GM18526 (cell line): ENCODE results near the gene CALM1.

ENCODE experiments used
- POLR2A ChIP-seq: IDR thresholded peaks from 3 replicates; pipeline ENCODE4 v1.6.1; 2011; ENCODE audit not compliant: insufficient read length; ENCODE audit errors: extremely low read depth

CALM1 gene

DNA sequence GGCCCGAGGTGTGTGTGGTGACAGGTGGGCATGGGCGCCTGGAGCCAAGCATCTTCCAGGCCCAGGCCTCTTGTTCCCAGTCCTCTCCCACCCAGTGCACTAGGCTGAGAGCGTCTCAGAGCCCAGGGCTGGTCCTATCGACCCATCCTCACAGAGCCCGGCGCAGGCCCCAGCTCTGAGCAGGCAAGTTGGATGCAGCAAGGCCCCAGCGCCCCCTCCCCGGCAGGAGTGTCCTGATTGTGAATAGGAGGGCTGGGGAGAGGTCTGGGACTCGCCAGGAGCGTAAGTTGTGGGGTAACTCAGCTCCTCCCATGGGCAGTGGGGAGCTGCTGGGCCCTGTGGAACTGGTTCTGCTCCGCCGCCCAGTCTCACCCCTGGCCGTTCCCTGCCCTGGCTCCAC is 26.3 kb downstream of the CALM1 start:
- no peak for TF ChIP-seq POLR2A

DNA sequence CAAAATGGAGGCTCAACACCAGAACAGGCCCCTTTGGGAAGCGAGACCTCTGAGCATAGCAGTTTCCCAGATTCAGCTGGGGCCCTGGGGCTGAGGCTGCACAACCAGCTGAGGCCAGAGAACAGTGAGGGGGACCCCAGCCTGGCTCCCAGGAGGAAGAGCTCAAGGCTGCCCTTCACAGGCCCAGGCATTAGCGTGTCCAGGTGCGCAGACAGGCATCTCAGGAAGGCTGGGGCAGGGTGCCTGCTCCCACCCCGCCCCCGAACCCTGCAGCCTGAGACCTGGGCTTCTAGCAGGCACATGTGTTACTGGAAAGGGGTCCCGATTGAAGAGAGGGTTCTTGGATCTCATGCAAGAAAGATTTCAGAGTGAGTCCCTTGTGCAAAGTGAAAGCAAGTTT is 27.2 kb downstream of the CALM1 start:
- TF ChIP-seq POLR2A: no peak

DNA sequence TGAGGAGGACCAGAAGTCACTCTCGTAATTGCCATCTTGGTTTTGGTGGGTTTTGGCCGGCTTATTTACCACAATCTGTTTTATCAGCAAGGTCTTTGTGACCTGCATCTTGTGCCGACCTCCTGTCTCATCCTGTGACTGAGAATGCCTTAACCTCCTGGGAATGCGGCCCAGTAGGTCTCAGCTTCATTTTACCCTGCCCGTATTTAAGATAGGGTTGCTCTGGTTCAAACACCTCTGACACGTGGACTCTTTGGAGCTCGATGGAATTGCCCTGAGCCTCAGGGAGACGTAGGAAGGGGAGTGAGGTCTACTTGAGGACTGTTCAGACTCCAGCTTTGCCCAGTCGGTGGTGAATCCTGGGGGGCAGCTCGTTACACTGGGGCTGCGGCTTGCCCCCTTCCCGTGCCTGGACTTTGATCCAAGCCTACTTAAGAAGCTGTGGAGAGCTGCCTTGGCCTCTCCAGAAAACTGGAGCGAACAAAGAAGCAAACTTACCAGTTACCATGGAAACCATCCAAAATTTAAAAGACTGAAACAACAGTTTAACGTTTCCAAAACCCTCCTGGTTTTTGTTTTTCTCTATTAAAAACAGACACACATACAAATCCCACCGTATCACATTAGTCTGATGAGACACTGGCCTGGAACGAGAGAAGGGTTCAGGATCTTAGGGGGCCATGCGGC is 28.0 kb downstream of the CALM1 start:
- no peak for TF ChIP-seq POLR2A

DNA sequence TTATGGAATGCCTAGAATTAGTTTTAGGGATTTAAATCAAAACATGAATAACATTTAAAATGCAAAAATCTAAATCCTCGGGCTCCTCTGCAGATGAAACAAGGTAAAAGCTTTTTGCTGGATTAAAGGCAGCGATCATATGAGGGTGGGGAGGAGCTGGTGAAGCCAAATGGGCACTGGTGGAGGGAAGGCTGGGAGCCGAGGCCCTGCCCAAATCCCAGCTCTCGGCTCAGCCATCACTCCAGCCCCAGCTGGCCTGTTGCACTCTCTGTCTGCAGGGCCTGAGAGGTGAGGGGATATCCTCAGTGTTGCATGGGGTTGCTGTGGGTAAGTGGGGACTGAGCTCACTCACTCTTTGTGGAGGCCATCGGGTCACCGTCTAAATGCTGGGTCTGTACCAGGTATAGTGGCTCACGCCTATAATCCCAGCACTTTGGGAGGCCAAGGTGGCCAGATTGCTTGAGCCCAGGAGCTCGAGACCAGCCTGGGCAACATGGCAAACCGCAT is 28.6 kb downstream of the CALM1 start:
- no peak for TF ChIP-seq POLR2A

DNA sequence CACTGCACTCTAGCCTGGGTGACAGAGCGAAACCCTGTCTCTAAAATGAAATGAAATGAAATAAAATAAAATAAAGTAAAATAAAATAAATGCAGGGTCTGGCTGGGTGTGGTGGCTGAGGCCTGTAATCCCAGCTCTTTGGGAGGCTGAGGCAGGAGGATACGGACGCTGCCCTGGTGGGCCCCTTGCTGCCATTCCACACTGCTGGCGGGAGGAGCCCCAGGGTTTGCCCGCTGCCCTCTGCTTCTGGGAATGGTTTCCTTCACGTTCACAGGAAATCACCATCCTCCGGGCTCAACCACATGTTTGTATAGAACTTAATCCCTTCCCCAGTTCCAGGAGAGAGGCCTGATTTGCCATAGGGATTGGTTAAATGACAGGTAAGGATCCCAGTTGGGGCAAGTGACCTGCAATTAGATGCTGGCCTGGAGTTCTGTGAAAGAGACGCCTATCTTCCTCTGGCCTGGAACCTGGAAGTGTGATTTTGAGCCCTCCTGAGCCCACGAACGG is 29.3 kb downstream of the CALM1 start:
- no peak for TF ChIP-seq POLR2A

DNA sequence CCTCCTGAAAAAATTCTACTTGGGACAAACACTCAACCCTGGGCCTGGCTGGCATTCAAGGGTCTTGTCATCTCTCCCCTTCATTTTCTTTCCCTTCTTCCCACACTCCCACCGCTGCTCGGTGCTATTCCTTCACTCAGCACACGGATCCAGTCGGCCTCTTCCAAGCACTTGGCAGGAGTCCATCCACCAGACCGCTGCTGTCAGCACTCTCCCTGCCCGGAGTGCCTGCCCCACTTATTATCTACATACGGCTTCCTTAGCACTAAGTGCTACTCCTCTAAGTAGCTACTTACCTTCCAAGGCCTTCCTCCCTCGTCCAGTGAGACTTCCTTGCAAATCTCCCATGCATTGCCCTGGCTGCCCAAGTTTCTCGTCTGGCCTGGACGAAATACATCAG is 29.8 kb downstream of the CALM1 start:
- no peak for TF ChIP-seq POLR2A

DNA sequence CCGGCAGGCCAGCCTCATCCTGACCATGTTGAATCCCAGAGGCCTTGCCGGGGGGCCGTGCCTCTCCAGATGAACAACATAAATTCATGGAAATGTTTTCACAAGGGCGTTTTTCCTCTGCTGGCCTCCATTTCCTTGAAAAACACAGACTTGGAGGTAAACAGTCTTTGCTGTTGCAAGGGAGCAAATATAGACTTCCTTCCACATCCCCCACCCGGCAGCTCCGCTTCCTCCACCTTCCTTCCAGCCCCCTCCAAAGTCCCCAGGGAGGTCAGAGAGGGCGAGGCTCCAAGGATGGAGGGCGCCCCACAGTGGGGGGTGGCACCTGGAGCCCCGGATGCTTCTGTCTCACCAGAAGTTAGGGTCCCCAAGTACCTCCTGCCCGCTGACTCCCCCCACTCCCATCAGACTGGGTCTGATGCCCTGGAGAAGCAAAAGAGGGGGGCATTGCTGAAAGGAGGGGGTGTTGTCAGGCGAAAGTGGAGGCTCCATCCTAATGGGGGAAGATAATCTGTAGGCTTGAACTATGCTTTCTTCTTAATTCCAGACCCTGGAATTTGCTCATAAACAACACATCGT is 31.1 kb downstream of the CALM1 start:
- no peak for TF ChIP-seq POLR2A

DNA sequence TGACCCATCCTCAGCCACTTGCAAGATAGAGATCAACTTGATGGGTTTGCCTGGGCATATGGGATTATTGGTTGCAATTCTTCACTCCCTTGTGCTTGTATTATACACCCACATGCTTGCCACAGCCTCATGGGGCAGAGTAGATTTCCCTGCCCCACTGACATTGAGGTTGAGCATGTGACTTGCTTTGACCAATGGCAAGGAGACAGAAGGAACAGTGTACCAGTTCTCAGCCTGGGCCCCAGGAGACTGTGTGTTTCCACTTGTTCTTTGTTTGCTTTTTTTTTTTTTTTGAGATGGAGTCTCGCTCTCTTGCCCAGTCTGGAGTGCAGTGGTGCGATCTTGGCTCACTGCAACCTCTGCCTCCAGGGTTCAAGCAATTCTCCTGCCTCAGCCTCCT is 31.8 kb downstream of the CALM1 start:
- no peak for TF ChIP-seq POLR2A

DNA sequence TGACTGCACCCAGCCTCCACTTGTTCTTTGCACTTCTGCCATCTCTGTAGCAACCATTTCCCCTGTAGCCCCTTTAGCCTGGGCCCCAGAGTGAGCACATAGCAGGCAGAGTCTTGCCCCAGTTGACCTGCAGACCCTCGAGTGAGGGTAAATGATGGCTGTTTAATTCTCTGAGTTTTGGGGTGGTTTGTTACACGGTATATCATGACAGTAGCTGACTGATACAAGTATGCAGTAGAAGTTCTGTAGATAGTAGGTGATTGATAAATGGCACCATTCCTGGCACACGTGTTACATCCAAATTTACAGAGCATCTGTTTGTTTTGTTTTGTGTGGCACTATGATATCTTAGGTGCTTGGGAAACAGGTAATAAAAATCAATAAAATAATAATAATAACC is 32.4 kb downstream of the CALM1 start:
- TF ChIP-seq POLR2A: no peak

DNA sequence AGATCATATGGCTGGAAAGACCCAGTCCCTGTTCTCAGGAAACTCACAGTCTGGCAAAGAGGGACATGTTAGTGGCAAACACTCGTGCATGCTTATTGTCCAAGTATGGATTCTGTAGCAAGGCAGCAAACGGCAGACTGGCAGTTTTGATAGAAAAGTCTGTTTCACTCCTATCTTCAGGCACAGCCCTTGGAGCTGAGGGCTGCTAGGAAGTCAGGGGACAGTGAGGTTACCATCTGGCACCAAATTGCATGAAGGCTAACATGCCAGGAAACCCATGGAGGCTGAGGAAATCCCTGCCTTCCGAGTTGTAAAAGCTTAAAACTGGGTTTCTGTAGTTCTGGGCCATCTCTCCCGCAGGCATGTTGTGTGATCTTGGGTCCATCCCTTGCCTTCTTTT is 32.9 kb downstream of the CALM1 start:
- TF ChIP-seq POLR2A: no peak

DNA sequence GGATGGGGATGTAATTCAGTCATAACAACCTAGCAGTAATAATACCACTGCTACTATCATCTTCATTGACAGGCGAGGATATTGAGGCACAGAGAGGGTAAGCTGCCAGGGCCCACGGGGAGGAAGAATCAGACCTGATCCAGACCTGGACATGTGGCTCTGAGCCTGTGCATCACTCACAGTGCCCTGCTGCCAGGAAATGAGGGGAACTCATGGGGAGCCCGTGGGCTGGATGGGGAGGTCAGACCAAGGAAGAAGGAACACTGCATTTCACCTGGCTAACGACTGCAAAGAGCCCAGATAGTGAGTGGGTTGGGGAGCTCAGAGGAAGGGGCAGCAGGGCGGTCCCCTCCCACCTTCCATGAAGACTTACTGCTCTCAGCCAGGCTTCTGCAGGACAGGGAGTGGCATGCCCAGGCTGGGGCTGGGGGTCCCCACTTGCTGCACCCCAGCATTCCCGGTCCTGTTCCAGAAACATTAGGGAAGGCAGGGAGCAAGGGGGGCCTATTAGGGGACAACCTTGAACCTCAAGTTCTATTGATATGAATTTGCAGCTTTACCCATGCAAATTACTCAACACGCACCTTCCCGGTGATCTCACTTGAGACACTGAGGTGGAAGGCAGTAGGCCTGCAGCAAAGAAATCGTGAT is 37.7 kb downstream of the CALM1 start:
- TF ChIP-seq POLR2A: no peak

DNA sequence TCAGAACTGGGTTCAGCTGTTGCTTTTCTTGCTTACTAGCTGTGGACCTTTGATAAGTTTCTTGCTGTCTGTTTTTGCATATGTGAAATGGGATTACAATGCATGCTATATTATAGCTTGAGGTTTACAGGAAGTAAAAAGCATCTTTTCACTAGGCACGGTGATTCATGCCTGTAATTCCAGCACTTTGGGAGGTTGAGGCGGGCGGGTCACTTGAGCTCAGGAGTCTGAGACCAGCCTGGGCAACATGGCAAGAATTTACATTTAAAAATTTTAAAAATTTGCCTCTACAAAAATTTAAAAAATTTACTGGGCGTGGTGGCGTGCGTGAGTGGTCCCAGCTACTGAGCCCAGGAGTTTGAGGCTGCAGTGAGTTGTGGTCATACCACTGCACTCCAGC is 42.0 kb downstream of the CALM1 start:
- no peak for TF ChIP-seq POLR2A

DNA sequence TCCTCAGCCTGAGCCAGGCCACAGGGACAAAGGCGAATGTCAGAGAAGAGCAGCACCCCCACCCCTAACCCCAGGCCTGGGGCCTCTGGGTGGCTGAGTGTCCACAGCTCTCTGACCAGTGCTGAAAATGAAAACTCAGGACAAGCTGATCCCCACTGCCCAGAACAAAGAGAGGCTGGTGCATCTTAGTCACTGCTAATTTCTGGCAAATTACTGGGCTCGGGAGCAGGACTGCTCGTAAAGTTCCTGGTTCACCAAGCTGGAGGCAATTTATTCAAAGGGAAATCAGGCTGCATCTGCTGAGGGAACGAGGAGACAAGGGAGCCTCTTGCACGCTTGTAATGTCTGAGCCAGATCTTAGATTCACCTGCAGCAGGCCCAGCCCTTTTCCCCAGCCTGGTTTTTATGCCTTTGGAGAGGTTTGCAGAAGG is 43.2 kb downstream of the CALM1 start:
- TF ChIP-seq POLR2A: no peak

DNA sequence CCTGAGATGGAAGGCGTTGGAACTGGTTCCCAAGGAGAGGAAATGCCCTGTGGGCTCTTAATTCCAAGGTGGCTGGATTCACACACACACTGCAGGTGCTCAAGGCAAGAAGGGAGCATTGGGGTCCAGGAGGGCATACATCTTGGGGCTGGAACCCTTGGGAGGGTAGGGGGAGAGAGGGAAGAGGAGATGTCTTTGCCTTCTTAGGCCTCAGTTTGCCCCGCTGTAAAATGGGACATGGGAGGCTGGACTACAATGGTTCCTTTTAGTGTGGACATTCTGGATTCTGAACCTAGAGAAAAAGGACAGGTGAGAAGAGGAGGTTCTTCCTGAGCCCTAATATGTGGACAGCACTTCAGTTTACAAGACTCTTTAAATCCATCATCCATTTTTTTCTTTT is 43.8 kb downstream of the CALM1 start:
- TF ChIP-seq POLR2A: no peak

DNA sequence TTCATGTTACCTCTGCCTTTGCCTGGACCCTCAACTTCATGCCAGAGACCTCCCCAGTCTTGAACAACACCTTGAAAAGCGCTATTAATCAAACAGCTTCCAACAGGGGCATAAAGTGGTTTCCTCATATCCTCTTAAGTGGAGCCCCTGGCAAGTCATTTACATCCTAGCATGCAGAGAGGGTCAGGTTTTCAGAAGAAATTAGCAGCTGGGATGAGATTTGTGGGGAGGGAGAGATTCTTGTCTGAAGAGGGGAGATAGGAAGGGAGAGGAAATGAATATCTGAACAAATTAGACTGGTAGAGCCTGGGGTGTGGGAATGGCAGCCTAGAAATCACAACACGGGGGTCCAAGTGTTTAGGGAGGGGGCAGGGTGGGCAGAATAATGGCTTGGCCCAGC is 45.6 kb downstream of the CALM1 start:
- TF ChIP-seq POLR2A: no peak
